OCI-LY1 (cell line): Measurements from ENCODE around the gene LRCH3.
A peak's percentile ranks its signal among the peaks of the same experiment; 100 is the strongest.

Experiments used
- H2AFZ ChIP-seq: fragments of 200-600 bp; sonication (generic), shearing (Covaris generic); 2 replicates; pipeline ENCODE4 v1.6.0; 2014; ENCODE audit warnings: antibody characterized with exemption, mild to moderate bottlenecking, low read length
- H3F3A ChIP-seq: fragments of 200-600 bp; sonication (generic), shearing (Covaris generic); 2 replicates; pipeline ENCODE4 v1.6.0; 2014; ENCODE audit warnings: mild to moderate bottlenecking, antibody characterized with exemption, low read length, moderate library complexity; ENCODE audit not compliant: insufficient read depth
- H3K27ac ChIP-seq: fragments of 200-600 bp; sonication (generic); 2 replicates; pipeline ENCODE4 v1.5.1; 2014; ENCODE audit warnings: low read length, mixed run types, mild to moderate bottlenecking, low read depth; ENCODE audit not compliant: poor library complexity, severe bottlenecking
- H3K27me3 ChIP-seq: fragments of 200-600 bp; sonication (generic); 2 replicates; pipeline ENCODE4 v1.6.0; 2014; ENCODE audit warnings: antibody characterized with exemption, mild to moderate bottlenecking, low read length, moderate library complexity; ENCODE audit not compliant: insufficient read depth
- H3K36me3 ChIP-seq: fragments of 200-600 bp; sonication (generic); 2 replicates; pipeline ENCODE4 v1.6.1; 2014; ENCODE audit warnings: mild to moderate bottlenecking, antibody characterized with exemption, low read length, moderate library complexity, mixed read lengths; ENCODE audit not compliant: insufficient read depth
- H3K4me1 ChIP-seq: fragments of 200-600 bp; sonication (generic); 2 replicates; pipeline ENCODE4 v1.5.1; 2014; ENCODE audit warnings: mild to moderate bottlenecking, low read length, moderate library complexity; ENCODE audit not compliant: insufficient read depth, severe bottlenecking
- H3K4me2 ChIP-seq: fragments of 200-600 bp; sonication (generic), shearing (Covaris generic); 2 replicates; pipeline ENCODE4 v1.6.1; 2014; ENCODE audit warnings: low read length
- H3K4me3 ChIP-seq: fragments of 200-600 bp; sonication (generic); 2 replicates; pipeline ENCODE4 v1.5.1; 2014; ENCODE audit warnings: low read length, low read depth, mild to moderate bottlenecking, mixed read lengths; ENCODE audit not compliant: poor library complexity, severe bottlenecking
- H3K79me2 ChIP-seq: fragments of 200-600 bp; shearing (Covaris generic); 2 replicates; pipeline ENCODE4 v1.6.1; 2016; ENCODE audit warnings: mixed run types, low read length, mixed read lengths; ENCODE audit not compliant: insufficient read depth
- H3K9ac ChIP-seq: fragments of 200-600 bp; sonication (generic), shearing (Covaris generic); 2 replicates; pipeline ENCODE4 v1.6.1; 2014; ENCODE audit warnings: mild to moderate bottlenecking, low read length, mixed read lengths
- H3K9me2 ChIP-seq: fragments of 200-600 bp; sonication (generic), shearing (Covaris generic); 2 replicates; pipeline ENCODE4 v1.6.1; 2014; ENCODE audit warnings: low read depth, mild to moderate bottlenecking, low read length, mixed read lengths
- H3K9me3 ChIP-seq: fragments of 200-600 bp; shearing (Covaris generic); 2 replicates; pipeline ENCODE4 v1.6.1; 2014; ENCODE audit warnings: low read length, mixed read lengths
- H4K20me1 ChIP-seq: fragments of 200-600 bp; sonication (generic), shearing (Covaris generic); 2 replicates; pipeline ENCODE4 v1.6.0; 2016; ENCODE audit warnings: mild to moderate bottlenecking, low read length; ENCODE audit not compliant: insufficient read depth
- CTCF ChIP-seq: fragments of 200-600 bp; sonication (generic), shearing (Covaris generic); IDR thresholded peaks from 2 replicates; pipeline ENCODE4 v1.5.1; 2017; ENCODE audit warnings: mild to moderate bottlenecking, antibody characterized with exemption, low read length, moderate library complexity, mixed read lengths
- EZH2 ChIP-seq: fragments of 200-600 bp; sonication (generic), shearing (Covaris generic); IDR thresholded peaks from 2 replicates; pipeline ENCODE4 v1.8.0; 2017; ENCODE audit warnings: borderline replicate concordance, mixed run types, mild to moderate bottlenecking, antibody characterized with exemption, low read length, moderate library complexity, mixed read lengths

The LRCH3 gene

GRCh38 chr3:197798863-197799262, 7.8 kb downstream of the LRCH3 start:
- peak overlapping the region; percentile 9; the same call in 1 of the 2 replicates for H3K4me2 ChIP-seq
- no peaks in the 10 kb centered on the region for H3K36me3 ChIP-seq
- H3K4me1 ChIP-seq, result peaks cover 72% of the 10 kb centered on the region
- no peaks in the 10 kb centered on the region for H4K20me1 ChIP-seq
- H3K27ac ChIP-seq, result peak overlapping the region; percentile 9
- H3K27me3 ChIP-seq, result no peaks in the 10 kb centered on the region
- no peaks in the 10 kb centered on the region for H3K9me2 ChIP-seq
- no peaks in the 10 kb centered on the region for H3K9me3 ChIP-seq
- no peak overlapping the region for H3K4me3 ChIP-seq
- TF ChIP-seq CTCF (no peak), EZH2 (no peak)
- peaks cover 95% of the 10 kb centered on the region for H3K79me2 ChIP-seq
- H3F3A ChIP-seq, result 0 out of 2 replicates have a peak, but pooled peaks cover 4% of the 10 kb centered on the region
- no peak overlapping the region for H2AFZ ChIP-seq
- no peak overlapping the region for H3K9ac ChIP-seq

DNA sequence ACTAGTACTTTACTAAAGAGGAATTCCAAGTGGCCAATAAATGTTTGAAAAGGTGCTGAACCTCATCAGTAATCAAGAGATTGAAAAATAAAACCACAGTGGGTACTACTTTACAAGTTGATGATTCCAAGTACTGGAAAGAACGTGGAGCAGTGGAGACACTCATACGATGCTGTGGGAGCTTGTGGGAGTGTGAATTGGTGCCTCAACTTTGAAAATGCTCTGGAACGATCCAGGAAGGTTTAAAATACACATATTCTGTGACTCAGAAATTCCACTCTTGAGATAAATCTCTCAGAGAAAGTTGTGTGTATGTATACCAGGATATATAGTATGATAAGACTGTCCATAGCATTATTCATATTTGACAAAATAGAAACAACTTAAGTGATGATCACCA, 9.3 kb downstream of the LRCH3 start:
- Histone ChIP-seq H3K27me3 (no peaks in the 10 kb centered on the region), H3K4me2 (no peak overlapping the region), H3K4me1 (peaks cover 58% of the 10 kb centered on the region), H3K9me3 (no peaks in the 10 kb centered on the region), H3K27ac (peak overlapping the region; percentile 21), H3F3A (0 out of 2 replicates have a peak, but pooled peaks cover 4% of the 10 kb centered on the region), H2AFZ (no peak overlapping the region), H3K36me3 (0 out of 2 replicates have a peak, but pooled peaks cover 2% of the 10 kb centered on the region), H3K9me2 (no peaks in the 10 kb centered on the region), H3K4me3 (no peak overlapping the region), H4K20me1 (no peaks in the 10 kb centered on the region), H3K9ac (no peak overlapping the region), H3K79me2 (peaks cover 89% of the 10 kb centered on the region)
- TF ChIP-seq CTCF (no peak), EZH2 (no peak)

DNA sequence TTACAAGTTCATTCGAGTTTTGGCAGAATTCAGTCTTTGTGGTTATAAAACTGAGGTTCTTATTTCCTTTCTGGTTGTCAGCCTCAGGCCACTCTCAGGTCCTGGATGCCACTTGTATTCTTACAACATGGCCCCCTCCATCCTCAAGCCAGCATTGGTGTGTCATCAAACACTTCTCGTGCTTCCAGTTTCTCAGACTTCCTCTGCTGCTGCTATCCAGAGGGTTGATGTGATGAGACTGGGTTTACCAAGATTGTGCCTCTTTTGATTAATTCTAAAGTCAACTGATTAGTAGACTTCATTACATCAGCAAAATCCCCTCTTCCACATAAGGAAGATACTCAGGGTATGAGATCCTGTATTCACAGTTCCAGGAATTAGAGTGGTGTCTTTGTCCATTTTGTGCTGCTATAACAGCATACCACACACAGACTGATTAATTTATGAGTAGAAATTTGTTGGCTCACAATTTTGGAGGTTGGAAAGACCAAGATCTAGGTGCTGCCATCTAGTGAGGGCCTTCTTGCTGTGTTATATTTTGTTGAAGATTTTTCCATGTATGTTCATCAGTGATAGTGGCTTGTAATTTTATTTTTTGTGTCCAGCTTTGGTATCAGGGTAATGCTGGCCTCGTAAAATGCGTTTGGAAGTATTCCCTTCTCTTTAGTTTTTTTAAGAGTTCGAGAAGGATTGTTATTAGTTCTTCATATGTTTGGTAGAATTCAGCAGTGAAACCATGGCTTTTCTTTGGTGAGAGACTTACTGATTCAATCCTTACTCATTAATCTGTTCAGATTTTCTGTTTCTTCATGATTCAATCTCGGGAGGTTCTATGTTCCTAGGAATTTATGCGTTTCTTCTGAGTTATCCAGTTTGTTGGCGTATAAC, 11.1 kb downstream of the LRCH3 start:
- Histone ChIP-seq H3K4me2 (peak overlapping the region; percentile 17; the same call in 1 of the 2 replicates), H3K36me3 (0 out of 2 replicates have a peak, but pooled peaks cover 2% of the 10 kb centered on the region), H3K27ac (peak overlapping the region; percentile 73), H3K9ac (peak overlapping the region; percentile 14; the same call in 1 of the 2 replicates), H2AFZ (no peak overlapping the region), H4K20me1 (no peaks in the 10 kb centered on the region), H3K9me2 (no peaks in the 10 kb centered on the region), H3K4me3 (peak overlapping the region; percentile 4), H3K79me2 (peaks cover 73% of the 10 kb centered on the region), H3K9me3 (no peaks in the 10 kb centered on the region), H3K4me1 (peaks cover 43% of the 10 kb centered on the region), H3K27me3 (no peaks in the 10 kb centered on the region), H3F3A (0 out of 2 replicates have a peak, but pooled peaks cover 4% of the 10 kb centered on the region)
- TF ChIP-seq EZH2 (no peak), CTCF (peak; percentile 84)
